HEK293 (cell line): Measurements from ENCODE around the gene RPS6KB2.

ENCODE experiments used
- ATF2 ChIP-seq: fragments of 450-650 bp; formaldehyde crosslinking; IDR thresholded peaks from 2 replicates; pipeline ENCODE4 v1.5.1; 2016; ENCODE audit warnings: missing biosample characterization, missing genetic modification characterization, low read depth
- CTCF ChIP-seq: fragments of 450-650 bp; formaldehyde crosslinking; IDR thresholded peaks from 2 replicates; pipeline ENCODE4 v1.5.1; 2016; ENCODE audit warnings: missing biosample characterization, missing genetic modification characterization
- GLIS1 ChIP-seq: fragments of 450-650 bp; formaldehyde crosslinking; IDR thresholded peaks from 2 replicates; pipeline ENCODE4 v1.5.1; 2016; ENCODE audit warnings: missing biosample characterization, missing genetic modification characterization
- GLIS2 ChIP-seq: fragments of 450-650 bp; formaldehyde crosslinking; IDR thresholded peaks from 2 replicates; pipeline ENCODE4 v1.5.1; 2016; ENCODE audit warnings: missing biosample characterization, missing genetic modification characterization
- KLF17 ChIP-seq: fragments of 450-650 bp; formaldehyde crosslinking; IDR thresholded peaks from 2 replicates; pipeline ENCODE4 v1.5.1; 2016; ENCODE audit warnings: missing biosample characterization, missing genetic modification characterization
- PATZ1 ChIP-seq: fragments of 450-650 bp; formaldehyde crosslinking; IDR thresholded peaks from 2 replicates; pipeline ENCODE4 v1.5.1; 2016; ENCODE audit warnings: missing biosample characterization, missing genetic modification characterization
- SP3 ChIP-seq: fragments of 450-650 bp; formaldehyde crosslinking; IDR thresholded peaks from 2 replicates; pipeline ENCODE4 v1.5.1; 2016; ENCODE audit warnings: missing biosample characterization, missing genetic modification characterization
- ZBTB11 ChIP-seq: fragments of 450-650 bp; formaldehyde crosslinking; conservative IDR thresholded peaks from 2 replicates; pipeline ENCODE4 v1.5.1; 2016; ENCODE audit warnings: low read depth, missing biosample characterization, missing genetic modification characterization
- ZBTB20 ChIP-seq: fragments of 450-650 bp; formaldehyde crosslinking; IDR thresholded peaks from 2 replicates; pipeline ENCODE4 v1.5.1; 2016; ENCODE audit warnings: missing biosample characterization, missing genetic modification characterization
- ZBTB6 ChIP-seq: fragments of 450-650 bp; formaldehyde crosslinking; IDR thresholded peaks from 2 replicates; pipeline ENCODE4 v1.5.1; 2017; ENCODE audit warnings: missing biosample characterization, missing genetic modification characterization
- ZBTB8A ChIP-seq: fragments of 450-650 bp; formaldehyde crosslinking; IDR thresholded peaks from 2 replicates; pipeline ENCODE4 v1.5.1; 2016; ENCODE audit warnings: missing biosample characterization, missing genetic modification characterization
- ZEB2 ChIP-seq: fragments of 450-650 bp; formaldehyde crosslinking; IDR thresholded peaks from 2 replicates; pipeline ENCODE4 v1.5.1; 2016; ENCODE audit warnings: missing biosample characterization, missing genetic modification characterization
- ZFHX2 ChIP-seq: fragments of 450-650 bp; formaldehyde crosslinking; conservative IDR thresholded peaks from 2 replicates; pipeline ENCODE4 v1.5.1; 2016; ENCODE audit warnings: missing biosample characterization, missing genetic modification characterization
- ZNF157 ChIP-seq: fragments of 450-650 bp; formaldehyde crosslinking; IDR thresholded peaks from 2 replicates; pipeline ENCODE4 v1.5.1; 2016; ENCODE audit warnings: missing biosample characterization, missing genetic modification characterization
- ZNF37A ChIP-seq: fragments of 450-650 bp; IDR thresholded peaks from 2 replicates; pipeline ENCODE4 v1.5.1; 2018; ENCODE audit warnings: missing biosample characterization, missing genetic modification characterization
- ZNF404 ChIP-seq: fragments of 450-650 bp; formaldehyde crosslinking; IDR thresholded peaks from 2 replicates; pipeline ENCODE4 v1.5.1; 2017; ENCODE audit warnings: missing biosample characterization, missing genetic modification characterization
- ZNF501 ChIP-seq: fragments of 450-650 bp; formaldehyde crosslinking; IDR thresholded peaks from 2 replicates; pipeline ENCODE4 v1.5.1; 2016; ENCODE audit warnings: missing biosample characterization, missing genetic modification characterization
- ZNF529 ChIP-seq: fragments of 450-650 bp; formaldehyde crosslinking; IDR thresholded peaks from 2 replicates; pipeline ENCODE4 v1.5.1; 2017; ENCODE audit warnings: missing genetic modification characterization, missing biosample characterization; ENCODE audit not compliant: insufficient replicate concordance
- ZNF530 ChIP-seq: fragments of 450-650 bp; formaldehyde crosslinking; IDR thresholded peaks from 2 replicates; pipeline ENCODE4 v1.5.1; 2016; ENCODE audit warnings: low read depth, missing biosample characterization, missing genetic modification characterization
- ZNF664 ChIP-seq: fragments of 450-650 bp; formaldehyde crosslinking; IDR thresholded peaks from 2 replicates; pipeline ENCODE4 v1.5.1; 2016; ENCODE audit warnings: missing biosample characterization, missing genetic modification characterization
- ZNF707 ChIP-seq: fragments of 450-650 bp; formaldehyde crosslinking; IDR thresholded peaks from 2 replicates; pipeline ENCODE4 v1.5.1; 2016; ENCODE audit warnings: missing biosample characterization, missing genetic modification characterization
- ZNF776 ChIP-seq: fragments of 450-650 bp; formaldehyde crosslinking; IDR thresholded peaks from 2 replicates; pipeline ENCODE4 v1.5.0; 2017; ENCODE audit warnings: missing biosample characterization, missing genetic modification characterization, borderline replicate concordance
- ZNF830 ChIP-seq: fragments of 450-650 bp; IDR thresholded peaks from 2 replicates; pipeline ENCODE4 v1.5.0; 2018; ENCODE audit warnings: missing biosample characterization, missing genetic modification characterization, low read depth, mild to moderate bottlenecking, moderate library complexity
- ZSCAN4 ChIP-seq: fragments of 450-650 bp; formaldehyde crosslinking; IDR thresholded peaks from 2 replicates; pipeline ENCODE4 v1.5.1; 2017; ENCODE audit warnings: missing biosample characterization, missing genetic modification characterization
- TF ChIP-seq, protein P1 (sequence below): fragments of 450-650 bp; formaldehyde crosslinking; IDR thresholded peaks from 2 replicates; pipeline ENCODE4 v1.5.1; 2017; ENCODE audit warnings: missing biosample characterization, missing genetic modification characterization

Gene RPS6KB2

DNA sequence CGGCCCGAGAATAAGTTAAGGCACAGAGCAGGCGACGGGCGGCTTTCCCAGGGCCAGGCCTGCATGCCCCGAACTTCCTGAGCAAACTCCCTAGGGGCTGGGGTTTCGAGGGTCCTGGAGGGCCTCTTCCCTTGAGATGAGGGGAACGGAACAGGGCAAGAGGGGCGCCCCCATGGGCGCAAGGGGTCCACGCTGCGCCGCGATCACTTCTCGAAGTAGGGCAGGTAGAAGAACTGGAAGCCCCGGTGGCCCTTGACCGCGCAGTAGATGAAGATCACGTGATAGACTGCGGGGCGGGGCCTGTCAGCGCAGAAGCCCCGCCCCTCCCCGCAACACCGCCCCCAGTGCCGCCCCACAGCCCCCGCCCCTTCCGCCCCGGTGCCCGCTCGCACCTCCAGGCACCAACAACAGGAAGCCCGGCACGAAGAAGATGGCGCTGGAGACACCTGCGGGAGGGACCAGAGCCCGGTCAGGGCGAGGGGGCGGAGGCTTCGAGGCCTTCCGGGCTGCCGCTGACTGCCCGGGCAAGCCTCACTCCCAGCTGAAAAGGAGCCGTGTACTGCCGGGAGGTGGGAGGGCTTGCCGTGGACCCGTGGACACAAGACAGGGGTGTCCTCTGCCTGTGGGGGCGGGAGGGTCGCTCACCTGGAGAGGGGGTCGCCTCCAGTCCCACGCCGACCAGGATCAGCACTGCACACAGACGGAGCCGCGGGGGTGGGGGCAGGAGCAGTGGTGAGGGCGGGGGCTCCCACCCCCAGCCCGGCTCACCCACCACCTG lies 36.3 kb downstream of the RPS6KB2 start (continued):
- TF ChIP-seq ZNF707 = no peak
- TF ChIP-seq ZNF37A (tag by site-specific recombination) = no peak
- no peak for TF ChIP-seq CTCF
- TF ChIP-seq ZBTB8A (tag by site-specific recombination) = peak; percentile 84
- TF ChIP-seq ZNF530 (tag by site-specific recombination) = no peak
- TF ChIP-seq ZNF501 (tag by site-specific recombination) = no peak
- no peak for TF ChIP-seq GLIS1 (tag by site-specific recombination)
- TF ChIP-seq ZNF157 = no peak
- TF ChIP-seq PATZ1 (tag by site-specific recombination) = peak; percentile 88
- peak; percentile 73 for TF ChIP-seq GLIS2 (tag by site-specific recombination)
- no peak for TF ChIP-seq ZNF664 (tag by site-specific recombination)
- TF ChIP-seq ZBTB6 (tag by site-specific recombination) = peak; percentile 67
- no peak for TF ChIP-seq ATF2 (tag by site-specific recombination)
- peak; percentile 83 for TF ChIP-seq ZFHX2 (tag by site-specific recombination)
- no peak for TF ChIP-seq ZNF830 (tag by site-specific recombination)
- 0 out of 2 replicates have a peak, but pooled peaks have one; percentile 47 for TF ChIP-seq KLF17 (tag by site-specific recombination)
- peak; percentile 59 for TF ChIP-seq ZEB2 (tag by site-specific recombination)
- no peak for TF ChIP-seq ZNF404
- TF ChIP-seq ZNF776 (tag by site-specific recombination) = no peak
- TF ChIP-seq ZBTB11 (tag by site-specific recombination) = peak; percentile 70
- TF ChIP-seq, protein P1, sequence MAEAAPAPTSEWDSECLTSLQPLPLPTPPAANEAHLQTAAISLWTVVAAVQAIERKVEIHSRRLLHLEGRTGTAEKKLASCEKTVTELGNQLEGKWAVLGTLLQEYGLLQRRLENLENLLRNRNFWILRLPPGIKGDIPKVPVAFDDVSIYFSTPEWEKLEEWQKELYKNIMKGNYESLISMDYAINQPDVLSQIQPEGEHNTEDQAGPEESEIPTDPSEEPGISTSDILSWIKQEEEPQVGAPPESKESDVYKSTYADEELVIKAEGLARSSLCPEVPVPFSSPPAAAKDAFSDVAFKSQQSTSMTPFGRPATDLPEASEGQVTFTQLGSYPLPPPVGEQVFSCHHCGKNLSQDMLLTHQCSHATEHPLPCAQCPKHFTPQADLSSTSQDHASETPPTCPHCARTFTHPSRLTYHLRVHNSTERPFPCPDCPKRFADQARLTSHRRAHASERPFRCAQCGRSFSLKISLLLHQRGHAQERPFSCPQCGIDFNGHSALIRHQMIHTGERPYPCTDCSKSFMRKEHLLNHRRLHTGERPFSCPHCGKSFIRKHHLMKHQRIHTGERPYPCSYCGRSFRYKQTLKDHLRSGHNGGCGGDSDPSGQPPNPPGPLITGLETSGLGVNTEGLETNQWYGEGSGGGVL (tag by site-specific recombination) = peak; percentile 80
- TF ChIP-seq ZNF529 (tag by site-specific recombination) = no peak
- peak; percentile 71 for TF ChIP-seq SP3 (tag by site-specific recombination)
- TF ChIP-seq ZBTB20 (tag by site-specific recombination) = peak; percentile 33; the same call in 1 of the 2 replicates
- TF ChIP-seq ZSCAN4 (tag by site-specific recombination) = no peak
